C4-2B (cell line): ENCODE results near the gene TUBGCP2.

Source experiments
- ZFX ChIP-seq: fragments of 450-650 bp; IDR thresholded peaks from 2 replicates; pipeline ENCODE4 v1.6.1; 2017
- TF ChIP-seq, protein P1 (sequence below): fragments of 450-650 bp; conservative IDR thresholded peaks from 2 replicates; pipeline ENCODE4 v1.5.1; 2017; ENCODE audit warnings: mild to moderate bottlenecking

DNA sequence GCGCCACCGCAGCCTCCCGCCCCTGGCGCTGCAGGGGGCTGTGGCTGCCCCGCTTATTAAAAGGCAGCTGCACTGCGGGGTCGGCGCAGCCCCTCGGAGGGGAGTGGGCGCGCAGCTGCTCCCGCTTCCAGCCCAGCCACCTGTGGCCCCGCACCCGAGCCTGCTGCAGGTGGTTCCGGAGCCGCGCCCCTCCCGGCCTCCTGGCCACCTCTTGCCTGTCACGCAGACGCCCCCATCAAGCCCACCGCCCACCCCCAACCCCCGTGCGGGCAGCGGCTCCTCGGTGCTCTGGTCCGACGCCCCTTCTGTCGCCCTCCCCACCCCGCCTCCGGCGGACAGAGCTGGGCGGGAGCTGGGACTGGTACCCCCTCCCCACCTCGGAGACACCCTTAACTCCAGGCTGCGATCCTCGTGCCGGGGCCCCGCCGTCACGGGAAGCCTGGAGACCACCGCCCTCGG lies 27.5 kb upstream of the TUBGCP2 start:
- TF ChIP-seq, protein P1, sequence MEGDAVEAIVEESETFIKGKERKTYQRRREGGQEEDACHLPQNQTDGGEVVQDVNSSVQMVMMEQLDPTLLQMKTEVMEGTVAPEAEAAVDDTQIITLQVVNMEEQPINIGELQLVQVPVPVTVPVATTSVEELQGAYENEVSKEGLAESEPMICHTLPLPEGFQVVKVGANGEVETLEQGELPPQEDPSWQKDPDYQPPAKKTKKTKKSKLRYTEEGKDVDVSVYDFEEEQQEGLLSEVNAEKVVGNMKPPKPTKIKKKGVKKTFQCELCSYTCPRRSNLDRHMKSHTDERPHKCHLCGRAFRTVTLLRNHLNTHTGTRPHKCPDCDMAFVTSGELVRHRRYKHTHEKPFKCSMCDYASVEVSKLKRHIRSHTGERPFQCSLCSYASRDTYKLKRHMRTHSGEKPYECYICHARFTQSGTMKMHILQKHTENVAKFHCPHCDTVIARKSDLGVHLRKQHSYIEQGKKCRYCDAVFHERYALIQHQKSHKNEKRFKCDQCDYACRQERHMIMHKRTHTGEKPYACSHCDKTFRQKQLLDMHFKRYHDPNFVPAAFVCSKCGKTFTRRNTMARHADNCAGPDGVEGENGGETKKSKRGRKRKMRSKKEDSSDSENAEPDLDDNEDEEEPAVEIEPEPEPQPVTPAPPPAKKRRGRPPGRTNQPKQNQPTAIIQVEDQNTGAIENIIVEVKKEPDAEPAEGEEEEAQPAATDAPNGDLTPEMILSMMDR: no peak
- TF ChIP-seq ZFX: no peak
